Measurements from ENCODE around the gene HADH.

HADH gene

GRCh38 chr4:107996949-107997788 is 7.5 kb downstream of the HADH start:
- H3K9me3 ChIP-seq (ENCODE audit: low read length), result no peaks in the 10 kb centered on the region
- H3K4me3 ChIP-seq (ENCODE audit: low read depth, low read length, poor library complexity, severe bottlenecking), result no peak overlapping the region
- H3K27me3 ChIP-seq (ENCODE audit: insufficient read depth, low read length), result no peaks in the 10 kb centered on the region
- peaks cover 59% of the 10 kb centered on the region for H3K36me3 ChIP-seq (ENCODE audit: insufficient read depth, low read length)
- H3K27ac ChIP-seq (ENCODE audit: low read depth, low read length, poor library complexity, severe bottlenecking), result no peak overlapping the region
- H3K79me2 ChIP-seq (ENCODE audit: insufficient read depth, low read length), result peaks cover 55% of the 10 kb centered on the region
- H3K9me2 ChIP-seq (ENCODE audit: low read depth, low read length), result no peaks in the 10 kb centered on the region
- H2AFZ ChIP-seq (ENCODE audit: low read length), result no peak overlapping the region
- H3K4me1 ChIP-seq (ENCODE audit: insufficient read depth, low read length, severe bottlenecking), result peaks cover 42% of the 10 kb centered on the region
- H3F3A ChIP-seq (ENCODE audit: insufficient read depth, low read length), result no peaks in the 10 kb centered on the region
- no peak for TF ChIP-seq EZH2 (IDR thresholded peaks at IDR 0.05; ENCODE audit: borderline replicate concordance, low read length)
- TF ChIP-seq, protein P1, sequence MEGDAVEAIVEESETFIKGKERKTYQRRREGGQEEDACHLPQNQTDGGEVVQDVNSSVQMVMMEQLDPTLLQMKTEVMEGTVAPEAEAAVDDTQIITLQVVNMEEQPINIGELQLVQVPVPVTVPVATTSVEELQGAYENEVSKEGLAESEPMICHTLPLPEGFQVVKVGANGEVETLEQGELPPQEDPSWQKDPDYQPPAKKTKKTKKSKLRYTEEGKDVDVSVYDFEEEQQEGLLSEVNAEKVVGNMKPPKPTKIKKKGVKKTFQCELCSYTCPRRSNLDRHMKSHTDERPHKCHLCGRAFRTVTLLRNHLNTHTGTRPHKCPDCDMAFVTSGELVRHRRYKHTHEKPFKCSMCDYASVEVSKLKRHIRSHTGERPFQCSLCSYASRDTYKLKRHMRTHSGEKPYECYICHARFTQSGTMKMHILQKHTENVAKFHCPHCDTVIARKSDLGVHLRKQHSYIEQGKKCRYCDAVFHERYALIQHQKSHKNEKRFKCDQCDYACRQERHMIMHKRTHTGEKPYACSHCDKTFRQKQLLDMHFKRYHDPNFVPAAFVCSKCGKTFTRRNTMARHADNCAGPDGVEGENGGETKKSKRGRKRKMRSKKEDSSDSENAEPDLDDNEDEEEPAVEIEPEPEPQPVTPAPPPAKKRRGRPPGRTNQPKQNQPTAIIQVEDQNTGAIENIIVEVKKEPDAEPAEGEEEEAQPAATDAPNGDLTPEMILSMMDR (IDR thresholded peaks at IDR 0.05; ENCODE audit: low read length), result no peak
- H3K9ac ChIP-seq (ENCODE audit: low read length), result no peak overlapping the region
- H3K4me2 ChIP-seq (ENCODE audit: low read length), result no peak overlapping the region
- H4K20me1 ChIP-seq (ENCODE audit: insufficient read depth, low read length), result no peaks in the 10 kb centered on the region

- no peak overlapping the region for H3K27ac ChIP-seq (ENCODE audit: low read depth, low read length, poor library complexity, severe bottlenecking)
- no peaks in the 10 kb centered on the region for H3K9me2 ChIP-seq (ENCODE audit: low read depth, low read length)
- H3F3A ChIP-seq (ENCODE audit: insufficient read depth, low read length), result no peaks in the 10 kb centered on the region
- H3K36me3 ChIP-seq (ENCODE audit: insufficient read depth, low read length), result peaks cover 59% of the 10 kb centered on the region
- H3K9me3 ChIP-seq (ENCODE audit: low read length), result no peaks in the 10 kb centered on the region
- peaks cover 49% of the 10 kb centered on the region for H3K79me2 ChIP-seq (ENCODE audit: insufficient read depth, low read length)
- no peaks in the 10 kb centered on the region for H3K27me3 ChIP-seq (ENCODE audit: insufficient read depth, low read length)
- no peak overlapping the region for H3K4me3 ChIP-seq (ENCODE audit: low read depth, low read length, poor library complexity, severe bottlenecking)
- H3K4me2 ChIP-seq (ENCODE audit: low read length), result no peak overlapping the region
- H3K4me1 ChIP-seq (ENCODE audit: insufficient read depth, low read length, severe bottlenecking), result peaks cover 36% of the 10 kb centered on the region
- H3K9ac ChIP-seq (ENCODE audit: low read length), result no peak overlapping the region
- H2AFZ ChIP-seq (ENCODE audit: low read length), result no peak overlapping the region
- no peak for TF ChIP-seq EZH2 (IDR thresholded peaks at IDR 0.05; ENCODE audit: borderline replicate concordance, low read length)
- TF ChIP-seq, protein P1 (IDR thresholded peaks at IDR 0.05; ENCODE audit: low read length), result no peak
- H4K20me1 ChIP-seq (ENCODE audit: insufficient read depth, low read length), result no peaks in the 10 kb centered on the region
Measured at GRCh38 chr4:107997794-107998193, 8.1 kb downstream of the HADH start.

- Histone ChIP-seq H4K20me1 (ENCODE audit: insufficient read depth, low read length) (no peaks in the 10 kb centered on the region), H3K9me3 (ENCODE audit: low read length) (no peaks in the 10 kb centered on the region), H3K27ac (ENCODE audit: low read depth, low read length, poor library complexity, severe bottlenecking) (no peak overlapping the region), H3K9ac (ENCODE audit: low read length) (no peak overlapping the region), H3K79me2 (ENCODE audit: insufficient read depth, low read length) (peaks cover 27% of the 10 kb centered on the region), H3F3A (ENCODE audit: insufficient read depth, low read length) (no peaks in the 10 kb centered on the region), H3K4me2 (ENCODE audit: low read length) (no peak overlapping the region), H3K4me1 (ENCODE audit: insufficient read depth, low read length, severe bottlenecking) (peaks cover 20% of the 10 kb centered on the region), H3K36me3 (ENCODE audit: insufficient read depth, low read length) (peaks cover 57% of the 10 kb centered on the region), H3K4me3 (ENCODE audit: low read depth, low read length, poor library complexity, severe bottlenecking) (no peak overlapping the region), H3K27me3 (ENCODE audit: insufficient read depth, low read length) (no peaks in the 10 kb centered on the region), H2AFZ (ENCODE audit: low read length) (no peak overlapping the region), H3K9me2 (ENCODE audit: low read depth, low read length) (no peaks in the 10 kb centered on the region)
- TF ChIP-seq EZH2 (IDR thresholded peaks at IDR 0.05; ENCODE audit: borderline replicate concordance, low read length), result no peak
- TF ChIP-seq, protein P1 (IDR thresholded peaks at IDR 0.05; ENCODE audit: low read length), result no peak
Measured at GRCh38 chr4:107999932-108000539, 10.3 kb downstream of the HADH start.
